GM23248 (cell line): ENCODE data around the gene PLPPR3.

Source experiments
- EZH2 ChIP-seq: fragments of 200-600 bp; sonication (generic); IDR thresholded peaks from 2 replicates; pipeline ENCODE4 v1.6.1; 2018; ENCODE audit warnings: antibody characterized with exemption, mild to moderate bottlenecking; ENCODE audit not compliant: insufficient read depth, poor library complexity, severe bottlenecking
- EZH2phosphoT487 ChIP-seq: fragments of 200-600 bp; sonication (generic); IDR thresholded peaks from 2 replicates; pipeline ENCODE4 v1.6.1; 2018; ENCODE audit warnings: antibody characterized with exemption, moderate library complexity, mild to moderate bottlenecking, low read depth; ENCODE audit not compliant: insufficient read depth

- TF ChIP-seq EZH2phosphoT487 = no peak
- no peak for TF ChIP-seq EZH2
These were observed 45.1 kb upstream of the PLPPR3 start for GRCh38 chr19:866769-867300.
